IMR-90 (cell line): ENCODE results near the gene NPPA.

Experiments used
- BHLHE40 ChIP-seq: fragments of 150-350 bp; IDR thresholded peaks from 2 replicates; pipeline ENCODE4 v1.6.1; 2016; ENCODE audit warnings: mild to moderate bottlenecking, low read depth, low read length
- CEBPB ChIP-seq: IDR thresholded peaks from 2 replicates; pipeline ENCODE4 v1.6.1; 2012; ENCODE audit warnings: low read depth, low read length, improper control_type of control experiment
- CHD1 ChIP-seq: IDR thresholded peaks from 2 replicates; pipeline ENCODE4 v1.6.1; 2012; ENCODE audit warnings: low read depth, low read length, improper control_type of control experiment
- CTCF ChIP-seq: conservative IDR thresholded peaks from 2 replicates; pipeline ENCODE4 v1.5.1; 2012; ENCODE audit warnings: mild to moderate bottlenecking, low read depth, low read length, improper control_type of control experiment
- FOS ChIP-seq: fragments of 150-350 bp; IDR thresholded peaks from 2 replicates; pipeline ENCODE4 v1.6.1; 2016; ENCODE audit warnings: low read depth, low read length
- MAFK ChIP-seq: IDR thresholded peaks from 2 replicates; pipeline ENCODE4 v1.6.1; 2012; ENCODE audit warnings: low read depth, low read length, improper control_type of control experiment
- MXI1 ChIP-seq: IDR thresholded peaks from 2 replicates; pipeline ENCODE4 v1.6.1; 2012; ENCODE audit warnings: low read depth, mild to moderate bottlenecking, low read length, moderate library complexity, borderline replicate concordance
- NFE2L2 ChIP-seq: fragments of 150-350 bp; IDR thresholded peaks from 2 replicates; pipeline ENCODE4 v1.6.1; 2016; ENCODE audit warnings: low read depth, mild to moderate bottlenecking, low read length
- POLR2A ChIP-seq: IDR thresholded peaks from 2 replicates; pipeline ENCODE4 v1.6.1; 2012; ENCODE audit warnings: mild to moderate bottlenecking, low read depth, low read length
- RFX5 ChIP-seq: IDR thresholded peaks from 2 replicates; pipeline ENCODE4 v1.8.0; 2012; ENCODE audit warnings: low read depth, mild to moderate bottlenecking, low read length, moderate library complexity
- SMC3 ChIP-seq: fragments of 150-350 bp; IDR thresholded peaks from 2 replicates; pipeline ENCODE4 v1.6.1; 2016; ENCODE audit warnings: low read depth, mild to moderate bottlenecking, antibody characterized with exemption, low read length, moderate library complexity
- TF ChIP-seq, protein P1 (sequence below): fragments of 150-350 bp; IDR thresholded peaks from 2 replicates; pipeline ENCODE4 v1.6.1; 2017; ENCODE audit warnings: mild to moderate bottlenecking, antibody characterized with exemption, low read length, low read depth
- TF ChIP-seq, protein P2 (sequence below): fragments of 150-350 bp; IDR thresholded peaks from 2 replicates; pipeline ENCODE4 v1.6.1; 2016; ENCODE audit warnings: low read depth, mild to moderate bottlenecking, low read length, moderate library complexity, borderline replicate concordance

GRCh38 chr1:11891433-11892186, 44.0 kb upstream of the NPPA start:
- TF ChIP-seq CTCF: no peak
- no peak for TF ChIP-seq MAFK
- no peak for TF ChIP-seq POLR2A
- no peak for TF ChIP-seq CHD1
- TF ChIP-seq SMC3: no peak
- TF ChIP-seq FOS: no peak
- TF ChIP-seq CEBPB: no peak
- TF ChIP-seq, protein P1, sequence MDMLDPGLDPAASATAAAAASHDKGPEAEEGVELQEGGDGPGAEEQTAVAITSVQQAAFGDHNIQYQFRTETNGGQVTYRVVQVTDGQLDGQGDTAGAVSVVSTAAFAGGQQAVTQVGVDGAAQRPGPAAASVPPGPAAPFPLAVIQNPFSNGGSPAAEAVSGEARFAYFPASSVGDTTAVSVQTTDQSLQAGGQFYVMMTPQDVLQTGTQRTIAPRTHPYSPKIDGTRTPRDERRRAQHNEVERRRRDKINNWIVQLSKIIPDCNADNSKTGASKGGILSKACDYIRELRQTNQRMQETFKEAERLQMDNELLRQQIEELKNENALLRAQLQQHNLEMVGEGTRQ: no peak
- no peak for TF ChIP-seq BHLHE40
- no peak for TF ChIP-seq MXI1
- no peak for TF ChIP-seq NFE2L2
- no peak for TF ChIP-seq RFX5
- TF ChIP-seq, protein P2, sequence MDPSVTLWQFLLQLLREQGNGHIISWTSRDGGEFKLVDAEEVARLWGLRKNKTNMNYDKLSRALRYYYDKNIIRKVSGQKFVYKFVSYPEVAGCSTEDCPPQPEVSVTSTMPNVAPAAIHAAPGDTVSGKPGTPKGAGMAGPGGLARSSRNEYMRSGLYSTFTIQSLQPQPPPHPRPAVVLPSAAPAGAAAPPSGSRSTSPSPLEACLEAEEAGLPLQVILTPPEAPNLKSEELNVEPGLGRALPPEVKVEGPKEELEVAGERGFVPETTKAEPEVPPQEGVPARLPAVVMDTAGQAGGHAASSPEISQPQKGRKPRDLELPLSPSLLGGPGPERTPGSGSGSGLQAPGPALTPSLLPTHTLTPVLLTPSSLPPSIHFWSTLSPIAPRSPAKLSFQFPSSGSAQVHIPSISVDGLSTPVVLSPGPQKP: no peak
